Mammary epithelial cell (primary cell): ENCODE measurements around the gene CCDC91.

ENCODE experiments used
- CTCF ChIP-seq, 2 donors: IDR thresholded peaks in 1 of 2; conservative IDR thresholded peaks in 1 of 2; 2 replicates each; pipeline ENCODE4 v1.5.1; 2011 to 2012; ENCODE audit warnings: inconsistent platforms in 2 of 2, low read length in 2 of 2, mild to moderate bottlenecking in 2 of 2, control low read depth in 1 of 2, low read depth in 1 of 2; ENCODE audit not compliant: insufficient read depth in 1 of 2; ENCODE audit errors: extremely low read depth in 1 of 2
- EZH2 ChIP-seq: IDR thresholded peaks from 2 replicates; pipeline ENCODE4 v1.6.1; 2012; ENCODE audit warnings: low read length, inconsistent platforms, borderline replicate concordance

GRCh38 chr12:28390206-28390605 is 199.9 kb downstream of the CCDC91 start:
- TF ChIP-seq CTCF (conservative IDR thresholded peaks at IDR 0.05 in 1 of 2, IDR thresholded peaks at IDR 0.05 in 1 of 2; ENCODE audit: extremely low read depth in 1 of 2, insufficient read depth in 1 of 2, low read depth in 1 of 2, low read length in 2 of 2) (no peak), EZH2 (no peak)
